ENCODE data around the gene CD99L2.

Gene CD99L2

GRCh38 chrX:150772150-150772970 lies 126.1 kb downstream of the CD99L2 start:
- TF ChIP-seq, protein P1, sequence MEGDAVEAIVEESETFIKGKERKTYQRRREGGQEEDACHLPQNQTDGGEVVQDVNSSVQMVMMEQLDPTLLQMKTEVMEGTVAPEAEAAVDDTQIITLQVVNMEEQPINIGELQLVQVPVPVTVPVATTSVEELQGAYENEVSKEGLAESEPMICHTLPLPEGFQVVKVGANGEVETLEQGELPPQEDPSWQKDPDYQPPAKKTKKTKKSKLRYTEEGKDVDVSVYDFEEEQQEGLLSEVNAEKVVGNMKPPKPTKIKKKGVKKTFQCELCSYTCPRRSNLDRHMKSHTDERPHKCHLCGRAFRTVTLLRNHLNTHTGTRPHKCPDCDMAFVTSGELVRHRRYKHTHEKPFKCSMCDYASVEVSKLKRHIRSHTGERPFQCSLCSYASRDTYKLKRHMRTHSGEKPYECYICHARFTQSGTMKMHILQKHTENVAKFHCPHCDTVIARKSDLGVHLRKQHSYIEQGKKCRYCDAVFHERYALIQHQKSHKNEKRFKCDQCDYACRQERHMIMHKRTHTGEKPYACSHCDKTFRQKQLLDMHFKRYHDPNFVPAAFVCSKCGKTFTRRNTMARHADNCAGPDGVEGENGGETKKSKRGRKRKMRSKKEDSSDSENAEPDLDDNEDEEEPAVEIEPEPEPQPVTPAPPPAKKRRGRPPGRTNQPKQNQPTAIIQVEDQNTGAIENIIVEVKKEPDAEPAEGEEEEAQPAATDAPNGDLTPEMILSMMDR (IDR thresholded peaks at IDR 0.05; ENCODE audit: control insufficient read depth, insufficient read depth, low read depth, low read length, missing control alignments): peak; percentile 86
- H3K4me3 ChIP-seq (ENCODE audit: control insufficient read depth, low read depth, low read length): no peak overlapping the region
- no peak for DNase-seq (ENCODE audit: low read depth)

- TF ChIP-seq, protein P1 (IDR thresholded peaks at IDR 0.05; ENCODE audit: control insufficient read depth, insufficient read depth, low read depth, low read length, missing control alignments): no peak
- no peak for DNase-seq (ENCODE audit: low read depth)
- no peak overlapping the region for H3K4me3 ChIP-seq (ENCODE audit: control insufficient read depth, low read depth, low read length)
These were observed 127.4 kb downstream of the CD99L2 start for GRCh38 chrX:150771116-150771515.

GRCh38 chrX:150770623-150771022 lies 127.8 kb downstream of the CD99L2 start:
- TF ChIP-seq, protein P1 (IDR thresholded peaks at IDR 0.05; ENCODE audit: control insufficient read depth, insufficient read depth, low read depth, low read length, missing control alignments): no peak
- DNase-seq (ENCODE audit: low read depth): no peak
- H3K4me3 ChIP-seq (ENCODE audit: control insufficient read depth, low read depth, low read length): no peak overlapping the region

GRCh38 chrX:150769408-150769807 lies 129.1 kb downstream of the CD99L2 start:
- no peak overlapping the region for H3K4me3 ChIP-seq (ENCODE audit: control insufficient read depth, low read depth, low read length)
- DNase-seq (ENCODE audit: low read depth): no peak
- TF ChIP-seq, protein P1 (IDR thresholded peaks at IDR 0.05; ENCODE audit: control insufficient read depth, insufficient read depth, low read depth, low read length, missing control alignments): no peak

DNA sequence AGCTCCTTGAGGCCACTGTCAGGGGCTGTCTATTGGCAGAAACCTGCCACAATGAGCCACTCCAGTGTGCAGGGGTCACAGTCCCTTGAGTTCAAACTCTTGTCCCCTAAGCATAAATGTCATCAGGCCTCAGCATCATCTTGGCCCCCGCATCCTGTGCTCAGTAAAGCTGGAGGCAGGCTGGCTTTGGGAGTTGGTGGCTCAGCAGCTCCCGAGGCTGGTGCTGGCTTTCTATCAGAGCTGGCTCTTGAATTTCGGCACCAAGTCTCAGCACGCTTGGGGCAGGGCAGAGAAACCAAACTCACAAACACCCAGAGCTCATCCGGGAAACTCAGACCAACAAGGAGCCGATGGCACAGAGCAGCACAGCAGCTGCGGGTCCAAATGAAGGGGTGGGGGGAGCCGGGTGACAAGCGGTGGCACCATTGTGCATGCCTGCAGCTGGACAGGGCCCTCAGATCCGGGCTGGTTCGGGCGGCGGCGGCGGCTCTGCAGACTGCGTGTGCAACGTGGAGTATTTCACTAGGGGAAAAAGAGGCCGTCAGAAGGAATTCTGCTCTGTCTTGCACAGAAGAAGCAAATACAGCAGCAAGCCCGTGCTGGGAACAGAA lies 129.8 kb downstream of the CD99L2 start:
- TF ChIP-seq, protein P1 (IDR thresholded peaks at IDR 0.05; ENCODE audit: control insufficient read depth, insufficient read depth, low read depth, low read length, missing control alignments): no peak
- H3K4me3 ChIP-seq (ENCODE audit: control insufficient read depth, low read depth, low read length): no peak overlapping the region

DNA sequence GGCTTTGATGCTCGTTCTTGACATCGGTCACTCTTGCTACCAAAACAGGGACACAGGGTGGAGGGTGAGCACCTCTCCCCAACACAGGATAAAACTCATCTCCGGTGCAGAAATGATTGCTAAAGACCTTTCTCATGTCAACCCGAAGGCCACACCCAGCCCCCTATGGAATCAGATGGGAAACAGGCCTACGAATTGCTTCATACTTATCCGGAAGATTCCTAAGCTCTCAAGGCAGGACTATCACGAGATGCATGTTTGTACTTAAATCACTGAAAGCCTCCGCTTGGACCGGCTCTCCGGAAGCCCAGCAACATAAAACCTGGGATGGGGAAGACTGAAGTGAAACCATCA lies 130.4 kb downstream of the CD99L2 start:
- peak; percentile 34 for DNase-seq (ENCODE audit: low read depth)
- TF ChIP-seq, protein P1 (IDR thresholded peaks at IDR 0.05; ENCODE audit: control insufficient read depth, insufficient read depth, low read depth, low read length, missing control alignments): no peak
- H3K4me3 ChIP-seq (ENCODE audit: control insufficient read depth, low read depth, low read length): no peak overlapping the region

More for the DNA sequence above, 129.8 kb downstream of the CD99L2 start:
- DNase-seq (ENCODE audit: low read depth): no peak
